SK-N-SH (cell line): ENCODE results near the gene RPL11. TPM values are rescaled to one million over a fixed set of nuclear protein-coding genes. Genes with fewer than 3 reads are reported as not detected.

Experiments used
- CTCF ChIA-PET: fragments of 300-600, 350-600 bp; formaldehyde crosslinking; extraction: SDS; loops from one replicate; lab custom pipeline; 2021; lab: Yijun Ruan, JAX
- POLR2A ChIA-PET: fragments of 350-600 bp; sonication (Branson Sonifier 250); formaldehyde crosslinking; extraction: SDS; loops from one replicate; lab custom pipeline; 2020; ENCODE audit warnings: antibody characterized with exemption, inconsistent platforms; lab: Yijun Ruan, JAX
- DNase-seq: peaks from one replicate; pipeline ENCODE4 v3.0.0; 2012
- H2AFZ ChIP-seq: fragments of 200-600 bp; sonication (generic); 2 replicates; pipeline ENCODE4 v1.8.1; 2016; ENCODE audit warnings: antibody characterized with exemption, mild to moderate bottlenecking, low read depth
- H3F3A ChIP-seq: fragments of 200-600 bp; sonication (generic); replicated peaks from 2 replicates; pipeline ENCODE3; 2016; ENCODE audit warnings: antibody characterized with exemption, mild to moderate bottlenecking; ENCODE audit not compliant: insufficient read depth
- H3K27ac ChIP-seq, 2 experiments: fragments of 200-500 bp in 1 of 2; fragments of 200-600 bp in 1 of 2; sonication (Bioruptor generic) in 1 of 2; sonication (generic), shearing (Covaris generic) in 1 of 2; 2 replicates each; pipeline versions ENCODE4 v1.5.1 to v1.6.1; 2014 to 2016; ENCODE audit warnings: low read depth in 2 of 2, inconsistent platforms in 1 of 2, low read length in 1 of 2, mild to moderate bottlenecking in 1 of 2, mixed read lengths in 1 of 2
- H3K27me3 ChIP-seq: fragments of 200-600 bp; sonication (generic), shearing (Covaris generic); 2 replicates; pipeline ENCODE4 v1.6.1; 2016; ENCODE audit warnings: mixed run types; ENCODE audit not compliant: insufficient read depth
- H3K36me3 ChIP-seq, 2 experiments: fragments of 200-500 bp in 1 of 2; fragments of 200-600 bp in 1 of 2; sonication (Bioruptor generic) in 1 of 2; sonication (generic) in 1 of 2; replicated peaks in 1 of 2; 2 replicates each; pipeline versions ENCODE3 to v1.5.1; 2014 to 2016; ENCODE audit warnings: low read length in 1 of 2, mild to moderate bottlenecking in 1 of 2; ENCODE audit not compliant: insufficient read depth in 2 of 2, control insufficient read depth in 1 of 2
- H3K4me1 ChIP-seq, 2 experiments: fragments of 200-500 bp in 1 of 2; fragments of 200-600 bp in 1 of 2; sonication (Bioruptor generic) in 1 of 2; sonication (generic), shearing (Covaris generic) in 1 of 2; 2 replicates each; pipeline versions ENCODE4 v1.5.1 to v1.6.1; 2014 to 2016; ENCODE audit warnings: low read depth in 1 of 2, low read length in 1 of 2, mixed run types in 1 of 2; ENCODE audit not compliant: insufficient read depth in 2 of 2, control insufficient read depth in 1 of 2
- H3K4me2 ChIP-seq: fragments of 200-600 bp; sonication (generic), shearing (Covaris generic); 2 replicates; pipeline ENCODE4 v1.6.1; 2017; ENCODE audit warnings: mixed run types
- H3K4me3 ChIP-seq, 2 experiments: fragments of 200-500 bp in 1 of 2; fragments of 200-600 bp in 1 of 2; sonication (Bioruptor generic) in 1 of 2; sonication (generic), shearing (Covaris generic) in 1 of 2; 2 replicates each; pipeline versions ENCODE4 v1.5.1 to v1.8.1; 2014 to 2016; ENCODE audit warnings: low read depth in 2 of 2, inconsistent platforms in 1 of 2, low read length in 1 of 2, mild to moderate bottlenecking in 1 of 2, mixed read lengths in 1 of 2, moderate library complexity in 1 of 2
- H3K79me2 ChIP-seq: fragments of 200-600 bp; sonication (generic); 2 replicates; pipeline ENCODE4 v1.8.1; 2017; ENCODE audit warnings: mild to moderate bottlenecking; ENCODE audit not compliant: insufficient read depth
- H3K9ac ChIP-seq: fragments of 200-600 bp; sonication (generic); 2 replicates; pipeline ENCODE4 v1.6.1; 2017; ENCODE audit warnings: mixed run types
- H3K9me2 ChIP-seq: fragments of 200-600 bp; sonication (generic); 2 replicates; pipeline ENCODE4 v1.6.1; 2017; ENCODE audit warnings: mixed run types
- H3K9me3 ChIP-seq: fragments of 200-600 bp; sonication (generic); 2 replicates; pipeline ENCODE4 v1.6.1; 2017; ENCODE audit warnings: mixed run types, mild to moderate bottlenecking, moderate library complexity
- H4K20me1 ChIP-seq: fragments of 200-600 bp; sonication (generic); 2 replicates; pipeline ENCODE4 v1.6.1; 2017; ENCODE audit warnings: mild to moderate bottlenecking, mixed run types; ENCODE audit not compliant: insufficient read depth
- EZH2phosphoT487 ChIP-seq: fragments of 200-600 bp; sonication (generic); IDR thresholded peaks from 2 replicates; pipeline ENCODE4 v1.6.1; 2017; ENCODE audit warnings: low read depth, mixed run types, mild to moderate bottlenecking, antibody characterized with exemption, moderate library complexity, borderline replicate concordance
- FOXM1 ChIP-seq: IDR thresholded peaks from 2 replicates; pipeline ENCODE4 v1.4.0; 2012; ENCODE audit warnings: low read depth, mild to moderate bottlenecking
- GABPA ChIP-seq: IDR thresholded peaks from 2 replicates; pipeline ENCODE4 v1.4.0; 2012; ENCODE audit warnings: low read depth, mild to moderate bottlenecking
- NFIC ChIP-seq: IDR thresholded peaks from 2 replicates; pipeline ENCODE4 v1.4.0; 2012; ENCODE audit warnings: borderline replicate concordance
- NRF1 ChIP-seq: IDR thresholded peaks from 2 replicates; pipeline ENCODE4 v1.6.1; 2012; ENCODE audit warnings: low read depth, mild to moderate bottlenecking, low read length
- POLR2AphosphoS5 ChIP-seq: IDR thresholded peaks from 2 replicates; pipeline ENCODE4 v1.6.1; 2012; ENCODE audit warnings: low read depth, low read length
- RAD21 ChIP-seq: IDR thresholded peaks from 2 replicates; pipeline ENCODE4 v1.6.1; 2012; ENCODE audit warnings: mild to moderate bottlenecking, low read length
- RFX5 ChIP-seq: IDR thresholded peaks from 2 replicates; pipeline ENCODE4 v1.6.1; 2012; ENCODE audit warnings: mild to moderate bottlenecking, improper control_type of control experiment, low read length
- SIN3A ChIP-seq: IDR thresholded peaks from 2 replicates; pipeline ENCODE4 v1.6.1; 2012; ENCODE audit warnings: low read depth, mild to moderate bottlenecking, low read length, moderate library complexity, borderline replicate concordance
- SMC3 ChIP-seq: IDR thresholded peaks from 2 replicates; pipeline ENCODE4 v1.6.1; 2012; ENCODE audit warnings: low read depth, low read length, improper control_type of control experiment
- TAF1 ChIP-seq: IDR thresholded peaks from 2 replicates; pipeline ENCODE4 v1.6.1; 2012; ENCODE audit warnings: low read depth, mild to moderate bottlenecking, low read length, moderate library complexity, borderline replicate concordance
- TCF12 ChIP-seq: IDR thresholded peaks from 2 replicates; pipeline ENCODE4 v1.4.0; 2012
- WGBS: methylation state at CpG from one replicate; pipeline ENCODE4 v1.1.6; 2017; ENCODE audit warnings: low lambda C conversion rate; 5-methylcytosine and 5-hydroxymethylcytosine counted together
- polyA plus RNA-seq, 3 experiments: library from polyadenylated mRNA; depleted of rRNA; stranded (reverse); fragments of >200 nt; gene quantifications; 2 replicates each; pipeline ENCODE4 v1.2.3, GENCODE V29; 2012
- TF ChIP-seq, protein P1 (sequence below): fragments of 150-350 bp; IDR thresholded peaks from 2 replicates; pipeline ENCODE4 v1.6.1; 2017; ENCODE audit warnings: antibody characterized with exemption, low read length, low read depth, borderline replicate concordance
- TF ChIP-seq, protein P2 (sequence below): IDR thresholded peaks from 2 replicates; pipeline ENCODE4; 2012
- TF ChIP-seq, protein P3 (sequence below): fragments of 200-600 bp; sonication (generic); IDR thresholded peaks from 2 replicates; pipeline ENCODE4 v1.6.1; 2017; ENCODE audit warnings: antibody characterized with exemption, mild to moderate bottlenecking, moderate library complexity

RPL11 gene
- polyA plus RNA-seq, 1 of the 3 experiments (the other 2 are of a cell fraction), result 2,255 TPM

DNA sequence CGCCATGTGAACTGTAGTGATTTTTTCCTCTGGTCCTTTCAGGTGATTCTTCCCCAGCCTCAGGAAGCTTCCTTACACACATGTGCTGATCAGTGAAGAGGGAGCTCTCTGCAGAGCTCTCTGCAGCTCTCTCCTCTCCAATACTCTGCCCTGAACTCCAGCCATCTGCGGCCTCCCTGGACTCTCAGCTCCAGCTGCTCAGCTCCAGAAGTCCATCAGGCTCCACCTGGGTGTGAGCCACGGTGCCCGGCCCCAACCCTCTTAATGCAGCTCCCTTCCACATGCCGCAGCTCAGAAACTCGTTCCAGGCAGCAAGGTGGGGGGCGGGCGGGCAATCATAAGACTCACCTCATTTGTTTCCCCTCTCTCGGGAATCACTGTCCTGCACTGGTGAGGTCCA is 30.9 kb upstream of the RPL11 start:
- H3K4me3 ChIP-seq, result no peak overlapping the region
- no peak overlapping the region for H2AFZ ChIP-seq
- H3K9ac ChIP-seq, result no peak overlapping the region
- H3F3A ChIP-seq, result no peaks in the 10 kb centered on the region
- CTCF ChIA-PET, result interaction anchor here (1.5 to 8.4 kb wide), 3 partner anchors 24 to 164 kb away, joined by 8 to 95 read pairs (median 8); no protein-coding TSS in a partner anchor
- H3K27me3 ChIP-seq, result no peaks in the 10 kb centered on the region
- no peaks in the 10 kb centered on the region for H3K79me2 ChIP-seq
- H3K36me3 ChIP-seq, result no peaks in the 10 kb centered on the region
- H3K4me1 ChIP-seq, result no peaks in the 10 kb centered on the region
- TF ChIP-seq NFIC, result no peak
- no peak for TF ChIP-seq RAD21
- TF ChIP-seq SMC3, result no peak
- TF ChIP-seq TCF12, result no peak
- no peak for TF ChIP-seq SIN3A
- TF ChIP-seq RFX5, result no peak
- no peak overlapping the region for H3K4me2 ChIP-seq
- no peaks in the 10 kb centered on the region for H3K9me3 ChIP-seq
- POLR2A ChIA-PET, result no interaction called here
- DNase-seq, result no peak
- no peaks in the 10 kb centered on the region for H4K20me1 ChIP-seq
- H3K27ac ChIP-seq, result no peak overlapping the region
- no peaks in the 10 kb centered on the region for H3K9me2 ChIP-seq
- 66% methylated on average over 6 of the region's 9 CpGs for WGBS

DNA sequence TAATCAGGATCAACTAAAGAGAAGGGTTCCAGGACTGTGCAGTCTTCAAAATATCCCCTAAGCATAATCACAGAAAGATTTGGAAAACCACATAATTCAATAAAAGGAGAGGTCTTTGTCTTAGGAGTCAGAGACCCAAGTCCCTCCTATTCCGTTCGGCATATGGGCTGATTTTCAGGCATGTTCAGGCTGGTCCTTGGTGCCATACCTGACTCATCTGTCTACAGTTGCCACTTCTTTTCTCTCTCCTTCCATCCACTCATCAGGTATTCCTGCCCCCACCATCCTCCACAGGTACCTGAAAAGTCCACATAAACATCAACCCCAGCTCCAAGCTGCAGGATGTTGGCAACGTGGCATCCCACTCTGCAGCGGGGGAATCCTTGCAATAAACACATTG is 29.7 kb upstream of the RPL11 start:
- no peak overlapping the region for H3K9ac ChIP-seq
- H3F3A ChIP-seq, result no peaks in the 10 kb centered on the region
- H3K79me2 ChIP-seq, result no peaks in the 10 kb centered on the region
- H3K4me1 ChIP-seq, result no peaks in the 10 kb centered on the region
- no peaks in the 10 kb centered on the region for H4K20me1 ChIP-seq
- no peak for DNase-seq
- H2AFZ ChIP-seq, result no peak overlapping the region
- POLR2A ChIA-PET, result no interaction called here
- H3K4me3 ChIP-seq, result no peak overlapping the region
- no peaks in the 10 kb centered on the region for H3K9me3 ChIP-seq
- no peak overlapping the region for H3K4me2 ChIP-seq
- CTCF ChIA-PET, result interaction anchor here (2.5 to 8.4 kb wide), 2 partner anchors 25 to 165 kb away, joined by 8 to 95 read pairs; no protein-coding TSS in a partner anchor
- no peaks in the 10 kb centered on the region for H3K36me3 ChIP-seq
- H3K27me3 ChIP-seq, result no peaks in the 10 kb centered on the region
- 93% methylated on average over 4 of the region's 4 CpGs for WGBS
- no peaks in the 10 kb centered on the region for H3K9me2 ChIP-seq
- H3K27ac ChIP-seq, result no peak overlapping the region
- TF ChIP-seq, protein P1, sequence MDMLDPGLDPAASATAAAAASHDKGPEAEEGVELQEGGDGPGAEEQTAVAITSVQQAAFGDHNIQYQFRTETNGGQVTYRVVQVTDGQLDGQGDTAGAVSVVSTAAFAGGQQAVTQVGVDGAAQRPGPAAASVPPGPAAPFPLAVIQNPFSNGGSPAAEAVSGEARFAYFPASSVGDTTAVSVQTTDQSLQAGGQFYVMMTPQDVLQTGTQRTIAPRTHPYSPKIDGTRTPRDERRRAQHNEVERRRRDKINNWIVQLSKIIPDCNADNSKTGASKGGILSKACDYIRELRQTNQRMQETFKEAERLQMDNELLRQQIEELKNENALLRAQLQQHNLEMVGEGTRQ, result no peak
- TF ChIP-seq SIN3A, result no peak
- TF ChIP-seq, protein P2, sequence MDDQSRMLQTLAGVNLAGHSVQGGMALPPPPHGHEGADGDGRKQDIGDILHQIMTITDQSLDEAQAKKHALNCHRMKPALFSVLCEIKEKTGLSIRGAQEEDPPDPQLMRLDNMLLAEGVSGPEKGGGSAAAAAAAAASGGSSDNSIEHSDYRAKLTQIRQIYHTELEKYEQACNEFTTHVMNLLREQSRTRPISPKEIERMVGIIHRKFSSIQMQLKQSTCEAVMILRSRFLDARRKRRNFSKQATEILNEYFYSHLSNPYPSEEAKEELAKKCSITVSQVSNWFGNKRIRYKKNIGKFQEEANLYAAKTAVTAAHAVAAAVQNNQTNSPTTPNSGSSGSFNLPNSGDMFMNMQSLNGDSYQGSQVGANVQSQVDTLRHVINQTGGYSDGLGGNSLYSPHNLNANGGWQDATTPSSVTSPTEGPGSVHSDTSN, result no peak
- no peak for TF ChIP-seq NRF1
- TF ChIP-seq FOXM1, result no peak
- TF ChIP-seq, protein P3, sequence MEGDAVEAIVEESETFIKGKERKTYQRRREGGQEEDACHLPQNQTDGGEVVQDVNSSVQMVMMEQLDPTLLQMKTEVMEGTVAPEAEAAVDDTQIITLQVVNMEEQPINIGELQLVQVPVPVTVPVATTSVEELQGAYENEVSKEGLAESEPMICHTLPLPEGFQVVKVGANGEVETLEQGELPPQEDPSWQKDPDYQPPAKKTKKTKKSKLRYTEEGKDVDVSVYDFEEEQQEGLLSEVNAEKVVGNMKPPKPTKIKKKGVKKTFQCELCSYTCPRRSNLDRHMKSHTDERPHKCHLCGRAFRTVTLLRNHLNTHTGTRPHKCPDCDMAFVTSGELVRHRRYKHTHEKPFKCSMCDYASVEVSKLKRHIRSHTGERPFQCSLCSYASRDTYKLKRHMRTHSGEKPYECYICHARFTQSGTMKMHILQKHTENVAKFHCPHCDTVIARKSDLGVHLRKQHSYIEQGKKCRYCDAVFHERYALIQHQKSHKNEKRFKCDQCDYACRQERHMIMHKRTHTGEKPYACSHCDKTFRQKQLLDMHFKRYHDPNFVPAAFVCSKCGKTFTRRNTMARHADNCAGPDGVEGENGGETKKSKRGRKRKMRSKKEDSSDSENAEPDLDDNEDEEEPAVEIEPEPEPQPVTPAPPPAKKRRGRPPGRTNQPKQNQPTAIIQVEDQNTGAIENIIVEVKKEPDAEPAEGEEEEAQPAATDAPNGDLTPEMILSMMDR, result no peak
- no peak for TF ChIP-seq EZH2phosphoT487
- TF ChIP-seq POLR2AphosphoS5, result no peak
- no peak for TF ChIP-seq GABPA
- no peak for TF ChIP-seq TAF1
